Measurements from ENCODE around the gene NUDT5. TPM values are rescaled to one million over a fixed set of nuclear protein-coding genes. Genes with fewer than 3 reads are reported as not detected.

Gene NUDT5
- polyA plus RNA-seq, 1 donor from 2014 or later: 44.2 TPM

DNA sequence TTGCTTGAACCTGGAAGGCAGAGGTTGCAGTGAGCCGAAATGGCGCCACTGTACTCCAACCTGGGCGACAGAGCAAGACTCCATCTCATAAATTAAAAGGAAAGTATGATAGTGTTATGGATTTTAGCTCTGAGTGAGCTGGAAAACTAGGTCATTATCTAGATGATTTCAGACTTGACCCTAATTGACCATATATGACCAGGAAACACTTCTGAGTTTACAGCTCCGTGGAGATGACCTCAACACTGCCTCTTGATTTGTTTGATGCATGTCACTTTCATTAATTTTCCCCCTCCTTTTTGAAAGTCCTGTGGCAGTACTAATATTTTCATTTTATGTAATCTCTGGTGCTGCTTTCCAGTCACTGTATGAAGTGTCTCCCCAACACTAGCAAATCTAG is 74.0 kb downstream of the NUDT5 start:
- Histone ChIP-seq H3K4me3 (ENCODE audit: low read length) (no peak overlapping the region), H3K79me2 (replicated peaks; ENCODE audit: insufficient read depth, low read length) (no peaks in the 10 kb centered on the region), H4K20me1 (ENCODE audit: insufficient read depth) (no peaks in the 10 kb centered on the region), H3F3A (ENCODE audit: insufficient read depth, low read length, poor library complexity, severe bottlenecking) (no peaks in the 10 kb centered on the region), H3K9me2 (ENCODE audit: insufficient read depth, low read length) (no peaks in the 10 kb centered on the region), H3K4me2 (ENCODE audit: low read length) (no peak overlapping the region), H3K9me3 (ENCODE audit: low read length) (no peaks in the 10 kb centered on the region), H2AFZ (ENCODE audit: low read depth, low read length) (no peak overlapping the region), H3K27ac (ENCODE audit: low read length) (no peak overlapping the region), H3K9ac (ENCODE audit: low read length) (no peak overlapping the region), H3K27me3 (ENCODE audit: insufficient read depth, low read depth, low read length) (no peaks in the 10 kb centered on the region), H3K36me3 (ENCODE audit: insufficient read depth, low read length) (peaks cover 4% of the 10 kb centered on the region)
- no peak for TF ChIP-seq EP300 (conservative IDR thresholded peaks at IDR 0.05; ENCODE audit: poor library complexity, severe bottlenecking)
- no peak for TF ChIP-seq SMC3 (conservative IDR thresholded peaks at IDR 0.05; ENCODE audit: poor library complexity)
- TF ChIP-seq, protein P1, sequence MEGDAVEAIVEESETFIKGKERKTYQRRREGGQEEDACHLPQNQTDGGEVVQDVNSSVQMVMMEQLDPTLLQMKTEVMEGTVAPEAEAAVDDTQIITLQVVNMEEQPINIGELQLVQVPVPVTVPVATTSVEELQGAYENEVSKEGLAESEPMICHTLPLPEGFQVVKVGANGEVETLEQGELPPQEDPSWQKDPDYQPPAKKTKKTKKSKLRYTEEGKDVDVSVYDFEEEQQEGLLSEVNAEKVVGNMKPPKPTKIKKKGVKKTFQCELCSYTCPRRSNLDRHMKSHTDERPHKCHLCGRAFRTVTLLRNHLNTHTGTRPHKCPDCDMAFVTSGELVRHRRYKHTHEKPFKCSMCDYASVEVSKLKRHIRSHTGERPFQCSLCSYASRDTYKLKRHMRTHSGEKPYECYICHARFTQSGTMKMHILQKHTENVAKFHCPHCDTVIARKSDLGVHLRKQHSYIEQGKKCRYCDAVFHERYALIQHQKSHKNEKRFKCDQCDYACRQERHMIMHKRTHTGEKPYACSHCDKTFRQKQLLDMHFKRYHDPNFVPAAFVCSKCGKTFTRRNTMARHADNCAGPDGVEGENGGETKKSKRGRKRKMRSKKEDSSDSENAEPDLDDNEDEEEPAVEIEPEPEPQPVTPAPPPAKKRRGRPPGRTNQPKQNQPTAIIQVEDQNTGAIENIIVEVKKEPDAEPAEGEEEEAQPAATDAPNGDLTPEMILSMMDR (IDR thresholded peaks at IDR 0.05; ENCODE audit: poor library complexity, severe bottlenecking): no peak
- TF ChIP-seq POLR2AphosphoS5 (IDR thresholded peaks at IDR 0.05): no peak
- no peak for TF ChIP-seq TAF1 (IDR thresholded peaks at IDR 0.05; ENCODE audit: low read depth)
- TF ChIP-seq MXI1 (conservative IDR thresholded peaks at IDR 0.05; ENCODE audit: poor library complexity, severe bottlenecking): no peak
- TF ChIP-seq RAD21 (conservative IDR thresholded peaks at IDR 0.05): no peak
- no peak for TF ChIP-seq EZH2 (IDR thresholded peaks at IDR 0.05; ENCODE audit: borderline replicate concordance, insufficient read depth, low read length, poor library complexity, severe bottlenecking)
- TF ChIP-seq, protein P2, sequence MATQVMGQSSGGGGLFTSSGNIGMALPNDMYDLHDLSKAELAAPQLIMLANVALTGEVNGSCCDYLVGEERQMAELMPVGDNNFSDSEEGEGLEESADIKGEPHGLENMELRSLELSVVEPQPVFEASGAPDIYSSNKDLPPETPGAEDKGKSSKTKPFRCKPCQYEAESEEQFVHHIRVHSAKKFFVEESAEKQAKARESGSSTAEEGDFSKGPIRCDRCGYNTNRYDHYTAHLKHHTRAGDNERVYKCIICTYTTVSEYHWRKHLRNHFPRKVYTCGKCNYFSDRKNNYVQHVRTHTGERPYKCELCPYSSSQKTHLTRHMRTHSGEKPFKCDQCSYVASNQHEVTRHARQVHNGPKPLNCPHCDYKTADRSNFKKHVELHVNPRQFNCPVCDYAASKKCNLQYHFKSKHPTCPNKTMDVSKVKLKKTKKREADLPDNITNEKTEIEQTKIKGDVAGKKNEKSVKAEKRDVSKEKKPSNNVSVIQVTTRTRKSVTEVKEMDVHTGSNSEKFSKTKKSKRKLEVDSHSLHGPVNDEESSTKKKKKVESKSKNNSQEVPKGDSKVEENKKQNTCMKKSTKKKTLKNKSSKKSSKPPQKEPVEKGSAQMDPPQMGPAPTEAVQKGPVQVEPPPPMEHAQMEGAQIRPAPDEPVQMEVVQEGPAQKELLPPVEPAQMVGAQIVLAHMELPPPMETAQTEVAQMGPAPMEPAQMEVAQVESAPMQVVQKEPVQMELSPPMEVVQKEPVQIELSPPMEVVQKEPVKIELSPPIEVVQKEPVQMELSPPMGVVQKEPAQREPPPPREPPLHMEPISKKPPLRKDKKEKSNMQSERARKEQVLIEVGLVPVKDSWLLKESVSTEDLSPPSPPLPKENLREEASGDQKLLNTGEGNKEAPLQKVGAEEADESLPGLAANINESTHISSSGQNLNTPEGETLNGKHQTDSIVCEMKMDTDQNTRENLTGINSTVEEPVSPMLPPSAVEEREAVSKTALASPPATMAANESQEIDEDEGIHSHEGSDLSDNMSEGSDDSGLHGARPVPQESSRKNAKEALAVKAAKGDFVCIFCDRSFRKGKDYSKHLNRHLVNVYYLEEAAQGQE (IDR thresholded peaks at IDR 0.05; ENCODE audit: borderline replicate concordance): no peak

Small RNAs within 50 kb of the gene (small RNA-seq; reads per million reads assigned to genes)
- gene MIR548AK (0 reads per million in 3 experiments), gene RNU6-88P (0 reads per million in 3 experiments)

Other genes with a start within 250 kb of the NUDT5 start
- gene UPF2, start 153.1 kb downstream of the NUDT5 start, polyA plus RNA-seq: 12.3 and 14.3 TPM in 2 replicates
- gene DHTKD1, start 126.9 kb downstream of the NUDT5 start, polyA plus RNA-seq: 24.0 and 24.9 TPM in 2 replicates
- gene SEC61A2, start 66.2 kb downstream of the NUDT5 start, polyA plus RNA-seq: 75.4 and 83.1 TPM in 2 replicates
- 104 and 110 TPM in 2 replicates for gene CDC123, start 297 bp upstream of the NUDT5 start, polyA plus RNA-seq
- gene CAMK1D, start 153.7 kb upstream of the NUDT5 start, polyA plus RNA-seq: 13.8 and 18.6 TPM in 2 replicates